Measurements from ENCODE around the gene RPN2.

RPN2 gene

GRCh38 chr20:37205794-37206193, 26.7 kb downstream of the RPN2 start:
- no peak for DNase-seq (ENCODE audit: extremely low read depth, insufficient read length)
- H3K36me3 ChIP-seq (ENCODE audit: control insufficient read depth, insufficient read depth, low read length), result peaks cover 27% of the 10 kb centered on the region
- no peaks in the 10 kb centered on the region for H3K27me3 ChIP-seq (replicated peaks; ENCODE audit: control insufficient read depth, insufficient read depth, low read length)
- TF ChIP-seq, protein P1, sequence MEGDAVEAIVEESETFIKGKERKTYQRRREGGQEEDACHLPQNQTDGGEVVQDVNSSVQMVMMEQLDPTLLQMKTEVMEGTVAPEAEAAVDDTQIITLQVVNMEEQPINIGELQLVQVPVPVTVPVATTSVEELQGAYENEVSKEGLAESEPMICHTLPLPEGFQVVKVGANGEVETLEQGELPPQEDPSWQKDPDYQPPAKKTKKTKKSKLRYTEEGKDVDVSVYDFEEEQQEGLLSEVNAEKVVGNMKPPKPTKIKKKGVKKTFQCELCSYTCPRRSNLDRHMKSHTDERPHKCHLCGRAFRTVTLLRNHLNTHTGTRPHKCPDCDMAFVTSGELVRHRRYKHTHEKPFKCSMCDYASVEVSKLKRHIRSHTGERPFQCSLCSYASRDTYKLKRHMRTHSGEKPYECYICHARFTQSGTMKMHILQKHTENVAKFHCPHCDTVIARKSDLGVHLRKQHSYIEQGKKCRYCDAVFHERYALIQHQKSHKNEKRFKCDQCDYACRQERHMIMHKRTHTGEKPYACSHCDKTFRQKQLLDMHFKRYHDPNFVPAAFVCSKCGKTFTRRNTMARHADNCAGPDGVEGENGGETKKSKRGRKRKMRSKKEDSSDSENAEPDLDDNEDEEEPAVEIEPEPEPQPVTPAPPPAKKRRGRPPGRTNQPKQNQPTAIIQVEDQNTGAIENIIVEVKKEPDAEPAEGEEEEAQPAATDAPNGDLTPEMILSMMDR (IDR thresholded peaks at IDR 0.05; ENCODE audit: insufficient read depth, low read length, poor library complexity, severe bottlenecking), result no peak
- no peak overlapping the region for H3K4me3 ChIP-seq (replicated peaks; ENCODE audit: low read depth, low read length)

GRCh38 chr20:37207171-37207570, 28.0 kb downstream of the RPN2 start:
- H3K4me3 ChIP-seq (replicated peaks; ENCODE audit: low read depth, low read length), result no peak overlapping the region
- H3K27me3 ChIP-seq (replicated peaks; ENCODE audit: control insufficient read depth, insufficient read depth, low read length), result no peaks in the 10 kb centered on the region
- H3K36me3 ChIP-seq (ENCODE audit: control insufficient read depth, insufficient read depth, low read length), result peaks cover 25% of the 10 kb centered on the region
- no peak for DNase-seq (ENCODE audit: extremely low read depth, insufficient read length)
- TF ChIP-seq, protein P1 (IDR thresholded peaks at IDR 0.05; ENCODE audit: insufficient read depth, low read length, poor library complexity, severe bottlenecking), result no peak

DNA sequence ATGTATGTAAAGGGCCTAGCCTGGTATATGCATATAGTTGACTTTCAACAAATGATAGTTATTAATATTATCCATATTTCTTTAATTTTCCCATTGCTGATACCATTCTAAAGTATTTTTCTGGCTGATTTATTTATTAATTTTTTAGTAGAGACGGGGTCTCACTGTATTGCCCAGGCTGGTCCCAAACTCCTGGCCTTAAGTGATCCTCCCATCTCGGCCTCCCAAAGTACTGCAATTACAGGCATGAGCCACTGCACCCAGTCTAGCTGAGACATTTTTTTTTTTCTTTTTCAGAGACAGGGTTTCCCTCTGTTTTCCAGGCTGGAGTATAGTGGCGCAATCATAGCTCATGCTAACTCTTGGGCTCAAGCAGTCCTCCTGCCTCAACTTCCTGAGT, 30.1 kb downstream of the RPN2 start:
- Histone ChIP-seq H3K36me3 (ENCODE audit: control insufficient read depth, insufficient read depth, low read length) (peaks cover 26% of the 10 kb centered on the region), H3K4me3 (replicated peaks; ENCODE audit: low read depth, low read length) (no peak overlapping the region), H3K27me3 (replicated peaks; ENCODE audit: control insufficient read depth, insufficient read depth, low read length) (no peaks in the 10 kb centered on the region)
- TF ChIP-seq, protein P1 (IDR thresholded peaks at IDR 0.05; ENCODE audit: insufficient read depth, low read length, poor library complexity, severe bottlenecking), result no peak
- no peak for DNase-seq (ENCODE audit: extremely low read depth, insufficient read length)

DNA sequence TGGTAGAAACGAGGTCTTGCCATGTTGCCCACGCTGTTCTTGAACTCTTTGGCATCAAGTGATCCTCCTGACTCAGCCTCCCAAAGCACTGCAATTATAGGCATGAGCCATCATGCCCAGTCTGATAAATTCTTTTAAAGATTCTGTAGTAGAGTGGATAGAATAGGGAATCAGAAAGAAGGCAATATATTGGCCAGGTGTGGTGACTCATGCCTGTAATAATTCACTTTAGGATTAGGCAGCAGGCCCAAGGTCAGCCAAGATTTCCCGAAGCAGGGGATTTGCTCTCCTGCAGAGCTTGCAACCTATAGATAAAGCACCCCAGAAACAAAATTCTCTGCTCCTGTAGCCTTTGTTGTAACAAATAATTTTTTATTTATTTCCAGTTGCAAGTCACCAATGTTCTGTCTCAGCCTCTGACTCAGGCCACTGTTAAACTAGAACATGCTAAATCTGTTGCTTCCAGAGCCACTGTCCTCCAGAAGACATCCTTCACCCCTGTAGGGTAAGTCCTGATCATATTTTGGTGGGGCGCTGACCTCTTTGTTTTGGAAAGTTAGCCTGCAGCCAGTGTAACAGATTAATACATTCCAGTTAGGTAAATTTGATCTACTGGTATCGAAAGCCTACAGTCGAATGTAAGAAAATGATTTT, 30.7 kb downstream of the RPN2 start:
- no peak for DNase-seq (ENCODE audit: extremely low read depth, insufficient read length)
- peaks cover 23% of the 10 kb centered on the region for H3K36me3 ChIP-seq (ENCODE audit: control insufficient read depth, insufficient read depth, low read length)
- H3K4me3 ChIP-seq (replicated peaks; ENCODE audit: low read depth, low read length), result no peak overlapping the region
- TF ChIP-seq, protein P1 (IDR thresholded peaks at IDR 0.05; ENCODE audit: insufficient read depth, low read length, poor library complexity, severe bottlenecking), result no peak
- H3K27me3 ChIP-seq (replicated peaks; ENCODE audit: control insufficient read depth, insufficient read depth, low read length), result no peaks in the 10 kb centered on the region

DNA sequence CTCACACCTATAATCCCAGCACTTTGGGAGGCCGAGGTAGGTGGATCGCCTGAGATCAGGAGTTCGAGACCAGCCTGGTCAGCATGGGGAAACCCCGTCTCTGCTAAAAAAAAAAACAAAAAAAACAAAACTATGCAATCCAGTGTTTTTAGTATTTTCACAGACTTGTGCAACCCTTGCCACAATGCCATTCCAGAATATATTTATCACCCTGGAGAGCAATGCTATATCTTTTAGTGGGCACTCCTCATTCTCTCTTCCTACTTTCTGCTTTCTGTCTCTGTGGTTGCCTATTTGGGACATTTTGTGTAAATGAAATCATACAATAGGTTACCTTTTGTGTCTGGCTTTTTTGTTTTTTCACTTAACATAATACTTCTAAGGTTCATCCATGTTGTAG, 39.3 kb downstream of the RPN2 start:
- H3K36me3 ChIP-seq (ENCODE audit: control insufficient read depth, insufficient read depth, low read length), result peaks cover 8% of the 10 kb centered on the region

More for the DNA sequence above, 39.3 kb downstream of the RPN2 start:
- no peak for DNase-seq (ENCODE audit: extremely low read depth, insufficient read length)
- H3K4me3 ChIP-seq (replicated peaks; ENCODE audit: low read depth, low read length), result no peak overlapping the region
- H3K27me3 ChIP-seq (replicated peaks; ENCODE audit: control insufficient read depth, insufficient read depth, low read length), result no peaks in the 10 kb centered on the region
- TF ChIP-seq, protein P1 (IDR thresholded peaks at IDR 0.05; ENCODE audit: insufficient read depth, low read length, poor library complexity, severe bottlenecking), result no peak
